Right atrium auricular region (tissue), 2 donors: ENCODE results near the gene TGFBR3. TPM values are rescaled to one million over a fixed set of nuclear protein-coding genes. Genes with fewer than 3 reads are reported as not detected.

ENCODE experiments used
- DNase-seq: peaks from one replicate; pipeline ENCODE4 v3.0.0-alpha.2; 2019; ENCODE audit warnings: low spot score
- H3K27ac ChIP-seq, 2 donors: fragments of 200-600 bp; sonication (generic); 1 replicate in 1 of 2; 2 replicates in 1 of 2; pipeline ENCODE4 v1.5.1; 2016 to 2019
- H3K27me3 ChIP-seq, 2 donors: fragments of 200-600 bp; sonication (generic); one replicate each; pipeline versions ENCODE4 v1.5.1 to v1.6.0; 2017 to 2019
- H3K36me3 ChIP-seq: fragments of 200-600 bp; sonication (generic); one replicate; pipeline ENCODE4 v1.5.1; 2016
- H3K4me1 ChIP-seq, 2 donors: fragments of 200-600 bp; sonication (generic); one replicate each; pipeline versions ENCODE4 v1.5.1 to v1.6.0; 2017 to 2019
- H3K4me3 ChIP-seq, 2 donors: fragments of 200-600 bp; sonication (generic); 1 replicate in 1 of 2; 2 replicates in 1 of 2; pipeline ENCODE4 v1.5.1; 2017 to 2019; ENCODE audit warnings: mild to moderate bottlenecking in 1 of 2, moderate library complexity in 1 of 2
- H3K9me3 ChIP-seq, 2 donors: fragments of 200-600 bp; sonication (generic); one replicate each; pipeline ENCODE4 v1.5.1; 2019
- CTCF ChIP-seq, 2 donors: fragments of 200-600 bp; sonication (generic); IDR thresholded peaks; one replicate each; pipeline ENCODE4 v1.5.1; 2019; ENCODE audit warnings: antibody characterized with exemption in 2 of 2
- total RNA-seq, 2 donors: library from RNA; depleted of rRNA; stranded (reverse); fragments of >200 nt; gene quantifications; one replicate each; pipeline ENCODE4 v1.1.0, GENCODE V29; 2016

TGFBR3 gene
- total RNA-seq, 2 donors from 2014 or later = 40.5 to 64.8 TPM

- no peak for TF ChIP-seq CTCF (IDR thresholded peaks at IDR 0.05)
- Histone ChIP-seq H3K9me3 (no peaks in the 10 kb centered on the region), H3K36me3 (no peaks in the 10 kb centered on the region), H3K27me3 (no peaks in the 10 kb centered on the region), H3K4me3 (no peak overlapping the region), H3K4me1 (peaks cover 0 to 15% of the 10 kb centered on the region in 2 donors), H3K27ac (peak overlapping the region; percentile 78 to 79)
- peak; percentile 91 for DNase-seq
Measured at GRCh38 chr1:91650764-91651163, 235.2 kb downstream of the TGFBR3 start.

DNA sequence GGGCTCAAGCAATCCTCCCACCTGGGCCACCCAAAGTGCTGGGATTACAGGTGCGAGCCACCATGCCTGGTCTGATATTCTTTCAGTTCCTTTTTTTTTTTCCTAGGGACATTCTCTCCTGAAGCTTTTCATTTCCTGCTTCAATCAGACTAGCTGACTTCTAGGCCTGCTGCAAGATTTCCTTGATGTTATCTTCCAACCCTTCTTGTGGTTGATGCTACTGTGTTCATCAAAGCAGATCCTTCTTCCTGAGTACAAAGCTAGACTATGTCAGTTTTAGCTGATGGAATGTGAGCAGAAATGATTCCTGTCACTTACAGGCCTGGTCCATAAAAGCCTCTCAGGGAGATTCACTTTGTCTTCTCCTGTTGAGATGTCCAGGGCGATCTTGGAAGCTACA is 238.9 kb downstream of the TGFBR3 start:
- no peak for DNase-seq
- TF ChIP-seq CTCF (IDR thresholded peaks at IDR 0.05) = no peak
- H3K9me3 ChIP-seq = no peaks in the 10 kb centered on the region
- no peak overlapping the region for H3K4me3 ChIP-seq
- H3K27ac ChIP-seq = no peak overlapping the region
- peaks cover 0 to 13% of the 10 kb centered on the region in 2 donors for H3K4me1 ChIP-seq
- H3K27me3 ChIP-seq = no peaks in the 10 kb centered on the region
- no peaks in the 10 kb centered on the region for H3K36me3 ChIP-seq

DNA sequence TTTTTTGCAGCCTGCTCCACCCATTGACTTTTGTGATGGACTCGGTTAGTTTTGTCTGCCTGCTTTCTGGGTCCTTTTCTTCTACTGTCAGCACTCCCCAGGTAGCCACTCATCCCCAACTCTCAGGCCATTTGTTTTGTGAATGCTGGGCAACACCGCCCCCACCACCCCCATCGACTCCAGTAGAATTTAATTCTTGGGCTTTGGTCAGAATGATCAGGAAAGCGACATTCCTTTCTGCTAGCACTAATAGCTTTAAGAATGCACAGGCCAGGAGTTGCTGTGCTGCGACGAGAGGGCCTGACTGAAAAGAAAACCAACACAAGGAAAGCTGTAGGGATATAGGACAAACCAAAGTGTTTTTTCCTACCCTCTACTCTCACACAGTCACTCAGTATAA is 240.9 kb downstream of the TGFBR3 start:
- no peaks in the 10 kb centered on the region for H3K4me1 ChIP-seq
- no peak for TF ChIP-seq CTCF (IDR thresholded peaks at IDR 0.05)
- no peak overlapping the region for H3K4me3 ChIP-seq
- no peak for DNase-seq
- no peaks in the 10 kb centered on the region for H3K27me3 ChIP-seq
- no peaks in the 10 kb centered on the region for H3K36me3 ChIP-seq
- H3K9me3 ChIP-seq = no peaks in the 10 kb centered on the region
- H3K27ac ChIP-seq = no peak overlapping the region

GRCh38 chr1:91643431-91643830 is 242.5 kb downstream of the TGFBR3 start:
- no peak overlapping the region for H3K27ac ChIP-seq
- TF ChIP-seq CTCF (IDR thresholded peaks at IDR 0.05) = no peak

GRCh38 chr1:91640877-91641526 is 244.9 kb downstream of the TGFBR3 start:
- no peak overlapping the region for H3K27ac ChIP-seq
- no peak for TF ChIP-seq CTCF (IDR thresholded peaks at IDR 0.05)
- H3K27me3 ChIP-seq = no peaks in the 10 kb centered on the region
- no peaks in the 10 kb centered on the region for H3K9me3 ChIP-seq
- no peaks in the 10 kb centered on the region for H3K36me3 ChIP-seq
- no peaks in the 10 kb centered on the region for H3K4me1 ChIP-seq
- no peak overlapping the region for H3K4me3 ChIP-seq
- DNase-seq = no peak

More at GRCh38 chr1:91643431-91643830, 242.5 kb downstream of the TGFBR3 start:
- no peak for DNase-seq
- no peak overlapping the region for H3K4me3 ChIP-seq
- no peaks in the 10 kb centered on the region for H3K4me1 ChIP-seq
- H3K36me3 ChIP-seq = no peaks in the 10 kb centered on the region
- H3K27me3 ChIP-seq = no peaks in the 10 kb centered on the region
- H3K9me3 ChIP-seq = no peaks in the 10 kb centered on the region

DNA sequence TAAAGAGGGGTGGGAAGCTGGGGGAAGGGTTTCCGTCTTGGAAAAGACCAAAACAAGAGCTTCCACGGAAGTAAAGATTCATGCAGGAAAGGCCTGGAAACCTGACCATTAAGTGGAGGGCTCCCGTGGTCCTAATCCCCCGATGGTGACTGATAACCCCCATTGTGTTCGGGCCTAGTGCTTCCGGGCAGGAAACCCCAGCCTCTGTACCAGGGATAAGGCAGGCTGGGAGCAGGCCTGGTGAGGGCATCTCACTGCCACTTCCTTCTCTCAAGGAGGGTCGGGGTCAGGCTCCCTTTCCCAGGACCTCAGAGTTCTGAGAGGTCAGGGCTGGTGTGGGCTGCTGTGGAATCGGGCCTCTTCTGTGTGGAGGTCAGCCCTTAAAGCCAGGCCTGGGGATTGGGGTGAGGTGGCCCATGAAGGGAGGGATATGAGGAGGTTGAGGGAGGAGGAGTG is 248.4 kb downstream of the TGFBR3 start:
- no peak for DNase-seq
- no peaks in the 10 kb centered on the region for H3K4me1 ChIP-seq
- H3K27ac ChIP-seq = no peak overlapping the region
- H3K9me3 ChIP-seq = no peaks in the 10 kb centered on the region
- no peak for TF ChIP-seq CTCF (IDR thresholded peaks at IDR 0.05)
- H3K4me3 ChIP-seq = no peak overlapping the region
- no peaks in the 10 kb centered on the region for H3K27me3 ChIP-seq
- H3K36me3 ChIP-seq = no peaks in the 10 kb centered on the region
